Measurements from ENCODE around the gene ETV3. TPM values are rescaled to one million over a fixed set of nuclear protein-coding genes. Genes with fewer than 3 reads are reported as not detected.

The ETV3 gene
- total and polyA plus RNA-seq, 7 donors = 5.5 to 22.7 (median 16.3) TPM

DNA sequence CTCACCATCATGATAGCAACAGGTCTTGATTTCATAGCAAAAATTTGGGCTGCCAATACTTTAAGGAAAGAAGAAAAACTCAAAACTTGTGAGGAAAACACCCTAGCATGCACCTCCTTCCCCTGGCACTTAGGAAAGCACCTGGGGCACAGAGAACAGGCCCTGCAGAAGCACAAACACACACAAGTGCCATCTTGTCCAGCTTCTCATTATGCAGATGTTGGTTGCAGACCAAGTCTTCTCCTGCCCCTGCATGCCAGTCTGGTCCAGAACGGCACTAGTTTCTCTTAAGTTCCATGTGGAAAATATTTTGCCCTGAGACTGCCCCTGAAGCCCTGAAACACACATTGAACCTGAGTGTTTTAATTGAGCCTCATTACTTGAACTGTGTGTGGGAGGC lies 6.3 kb upstream of the ETV3 start:
- DNase-seq (no peak), ATAC-seq (no peak)
- no peaks in the 10 kb centered on the region for H3K4me1 ChIP-seq
- TF ChIP-seq CTCF (IDR thresholded peaks at IDR 0.05) = no peak
- intact Hi-C loops (cut with DNase I) = no loop called here
- 44 to 68% (median 46%) methylated on average over 1 of the region's 1 CpG for WGBS, 3 donors
- H3K27me3 ChIP-seq (ENCODE audit: insufficient read depth in 3 of 3, low read length in 2 of 3) = no peaks in the 10 kb centered on the region
- H3K36me3 ChIP-seq (ENCODE audit: insufficient read depth in 1 of 2, low read depth in 1 of 2) = no peaks in the 10 kb centered on the region
- H3K9me3 ChIP-seq = no peaks in the 10 kb centered on the region
- H3K27ac ChIP-seq = no peak overlapping the region
- no peak overlapping the region for H3K4me3 ChIP-seq

DNA sequence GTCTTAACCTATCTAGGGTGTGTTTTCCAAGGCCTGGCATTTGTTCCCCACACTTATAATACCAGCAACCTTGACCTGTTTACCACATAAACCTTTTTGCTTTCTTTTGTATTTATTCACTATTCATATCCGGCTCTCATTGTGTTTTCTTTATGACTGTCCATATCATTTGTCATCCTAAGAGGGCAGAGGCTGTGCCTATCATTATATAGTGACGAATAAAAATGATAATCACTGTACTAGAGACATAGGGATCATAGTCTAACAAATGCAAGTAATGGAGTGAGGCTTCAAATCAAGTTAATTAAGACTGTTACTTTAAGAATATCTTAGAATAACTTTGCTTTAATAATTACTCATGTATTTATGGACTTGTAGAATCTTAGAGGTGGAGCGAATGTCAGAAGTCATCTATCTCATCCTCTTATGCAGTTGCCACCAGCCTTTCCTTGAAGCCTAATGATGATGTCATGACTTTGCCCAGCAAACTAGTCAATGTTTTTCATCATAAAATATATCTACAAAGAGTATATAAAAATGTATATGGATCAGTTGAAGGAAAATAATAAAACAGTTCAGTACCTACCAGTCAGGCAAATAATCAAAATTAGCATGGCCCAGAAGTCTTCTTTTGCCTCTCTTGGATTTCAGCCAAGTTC lies 4.7 kb upstream of the ETV3 start:
- no peaks in the 10 kb centered on the region for H3K27me3 ChIP-seq (ENCODE audit: insufficient read depth in 3 of 3, low read length in 2 of 3)
- no peak for TF ChIP-seq CTCF (IDR thresholded peaks at IDR 0.05)
- intact Hi-C loops (cut with DNase I) = no loop called here
- H3K4me3 ChIP-seq = no peak overlapping the region
- no peaks in the 10 kb centered on the region for H3K9me3 ChIP-seq
- no peaks in the 10 kb centered on the region for H3K36me3 ChIP-seq (ENCODE audit: insufficient read depth in 1 of 2, low read depth in 1 of 2)
- no peak overlapping the region for H3K27ac ChIP-seq
- peaks cover 5% of the 10 kb centered on the region for H3K4me1 ChIP-seq
- ATAC-seq (no peak), DNase-seq (no peak)
- WGBS, 3 donors = 89 to 91% (median 90%) methylated on average over 3 of the region's 3 CpGs

DNA sequence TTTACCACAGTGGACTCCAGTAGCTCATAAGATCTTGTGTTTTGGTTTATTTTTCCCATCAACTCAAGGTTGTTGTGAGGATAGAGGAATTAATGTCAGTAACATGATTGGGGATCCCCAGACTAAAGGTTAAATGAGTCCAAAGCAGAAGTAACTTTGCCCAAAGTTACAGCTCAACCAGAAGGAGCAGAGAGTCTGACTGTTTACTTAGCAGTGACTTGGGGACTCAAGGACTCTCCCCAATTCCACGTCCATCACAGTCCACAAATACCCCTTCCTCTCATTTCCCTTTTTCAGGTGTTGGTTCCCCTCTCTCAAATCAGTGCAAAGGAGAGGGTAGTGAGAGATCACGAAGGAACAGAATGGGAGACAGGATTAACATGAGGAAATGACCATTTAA lies 4.0 kb upstream of the ETV3 start:
- H3K27me3 ChIP-seq (ENCODE audit: insufficient read depth in 3 of 3, low read length in 2 of 3) = no peaks in the 10 kb centered on the region
- TF ChIP-seq CTCF (IDR thresholded peaks at IDR 0.05) = no peak
- no peak overlapping the region for H3K4me3 ChIP-seq
- H3K27ac ChIP-seq = no peak overlapping the region
- intact Hi-C loops (cut with DNase I) = no loop called here
- WGBS, 3 donors = 38 to 58% (median 53%) methylated on average over 2 of the region's 2 CpGs
- no peaks in the 10 kb centered on the region for H3K36me3 ChIP-seq (ENCODE audit: insufficient read depth in 1 of 2, low read depth in 1 of 2)
- DNase-seq (no peak), ATAC-seq (no peak)
- no peaks in the 10 kb centered on the region for H3K9me3 ChIP-seq
- peaks cover 5% of the 10 kb centered on the region for H3K4me1 ChIP-seq

DNA sequence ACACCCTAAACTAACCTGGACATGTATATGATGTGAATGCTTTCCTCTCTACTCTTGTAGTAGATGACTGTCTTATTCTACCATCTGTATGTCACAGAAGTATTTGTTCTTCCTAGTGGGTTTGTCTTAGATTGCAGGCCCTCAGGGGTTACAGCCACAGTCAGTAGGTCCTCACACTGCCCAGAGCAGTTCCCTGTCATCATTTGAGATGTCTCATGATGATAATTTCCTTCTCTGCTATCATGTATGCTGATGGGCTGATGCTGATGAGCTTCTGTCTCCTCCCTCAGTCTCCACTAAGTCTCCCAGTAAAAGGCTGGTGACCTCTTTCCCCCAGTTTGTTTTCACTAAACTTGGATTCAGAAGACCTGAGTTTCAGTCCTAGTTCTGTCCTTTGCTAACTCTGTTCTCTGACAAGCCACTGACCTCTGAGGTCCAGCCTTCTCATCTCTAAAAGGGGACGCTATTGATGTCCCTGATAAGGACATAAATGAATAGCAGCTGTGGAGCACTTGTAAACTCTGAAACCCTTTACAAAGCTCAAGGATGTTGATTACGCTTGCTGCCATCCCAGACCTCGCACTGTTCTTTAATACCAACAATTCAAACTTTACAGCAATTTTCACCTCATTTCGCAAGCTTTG lies 3.1 kb upstream of the ETV3 start:
- no peak overlapping the region for H3K27ac ChIP-seq
- WGBS, 3 donors = 85 to 87% (median 87%) methylated on average over 4 of the region's 4 CpGs
- H3K4me3 ChIP-seq = no peak overlapping the region
- H3K9me3 ChIP-seq = no peaks in the 10 kb centered on the region
- ATAC-seq (no peak), DNase-seq (no peak)
- intact Hi-C loops (cut with DNase I) = no loop called here
- H3K36me3 ChIP-seq (ENCODE audit: insufficient read depth in 1 of 2, low read depth in 1 of 2) = no peaks in the 10 kb centered on the region
- TF ChIP-seq CTCF (IDR thresholded peaks at IDR 0.05) = no peak
- H3K4me1 ChIP-seq = peaks cover 13% of the 10 kb centered on the region
- H3K27me3 ChIP-seq (ENCODE audit: insufficient read depth in 3 of 3, low read length in 2 of 3) = no peaks in the 10 kb centered on the region
